OCI-LY7 (cell line): ENCODE results near the gene CTSH. TPM values are rescaled to one million over a fixed set of nuclear protein-coding genes. Genes with fewer than 3 reads are reported as not detected.

Source experiments
- Bru-seq: library from RNA; stranded (reverse); fragments of 400-500 nt; gene quantifications from one replicate; lab custom pipeline; 2021; lab: Mats Ljungman, UMichigan
- BruChase-seq, 2 experiments: library from RNA; stranded (reverse); fragments of 400-500 nt; gene quantifications; one replicate each; lab custom pipeline; 2021; lab: Mats Ljungman, UMichigan
- BruUV-seq: library from RNA; stranded (reverse); fragments of 400-500 nt; replicated peaks from 2 replicates; lab custom pipeline; 2021; lab: Mats Ljungman, UMichigan
- CTCF ChIA-PET: fragments of 300-600 bp; sonication (Branson Sonifier 250); formaldehyde crosslinking; loops from one replicate; lab custom pipeline; 2022; ENCODE audit warnings: antibody characterized with exemption; ENCODE audit not compliant: unreplicated experiment; lab: Charles Lee
- POLR2A ChIA-PET: fragments of 300-600 bp; sonication (Branson Sonifier 250); formaldehyde crosslinking; loops from one replicate; lab custom pipeline; 2022; ENCODE audit warnings: antibody characterized with exemption; lab: Charles Lee
- DNase-seq: peaks from one replicate; pipeline ENCODE4 v3.0.0-alpha.2; 2015; ENCODE audit warnings: low spot score
- H2AFZ ChIP-seq: fragments of 200-600 bp; sonication (generic), shearing (Covaris generic); 2 replicates; pipeline ENCODE4 v1.6.1; 2014; ENCODE audit warnings: mild to moderate bottlenecking, antibody characterized with exemption, low read length, moderate library complexity
- H3K27ac ChIP-seq: fragments of 200-600 bp; sonication (generic); 2 replicates; pipeline ENCODE4 v1.5.1; 2014; ENCODE audit warnings: mixed run types, low read depth, mild to moderate bottlenecking, moderate library complexity, low read length, inconsistent platforms; ENCODE audit not compliant: poor library complexity, severe bottlenecking
- H3K36me3 ChIP-seq: fragments of 200-600 bp; sonication (generic); 2 replicates; pipeline ENCODE4 v1.6.1; 2014; ENCODE audit warnings: mild to moderate bottlenecking, antibody characterized with exemption, low read length, moderate library complexity, mixed read lengths; ENCODE audit not compliant: insufficient read depth
- H3K4me1 ChIP-seq: fragments of 200-600 bp; sonication (generic); 2 replicates; pipeline ENCODE4 v1.5.1; 2014; ENCODE audit warnings: mild to moderate bottlenecking, low read length; ENCODE audit not compliant: insufficient read depth, poor library complexity, severe bottlenecking
- H3K4me2 ChIP-seq: fragments of 200-600 bp; sonication (generic); 2 replicates; pipeline ENCODE4 v1.6.1; 2014; ENCODE audit warnings: mild to moderate bottlenecking, low read length
- H3K4me3 ChIP-seq: fragments of 200-600 bp; sonication (generic); 2 replicates; pipeline ENCODE4 v1.5.1; 2014; ENCODE audit warnings: mild to moderate bottlenecking, low read depth, low read length; ENCODE audit not compliant: poor library complexity, severe bottlenecking
- H3K79me2 ChIP-seq: fragments of 200-600 bp; sonication (generic); 2 replicates; pipeline ENCODE4 v1.6.1; 2016; ENCODE audit warnings: low read depth, mild to moderate bottlenecking, low read length, moderate library complexity, mixed read lengths; ENCODE audit not compliant: insufficient read depth
- H3K9me2 ChIP-seq: fragments of 200-600 bp; sonication (generic); 2 replicates; pipeline ENCODE4 v1.6.1; 2016; ENCODE audit warnings: mild to moderate bottlenecking, low read length, mixed read lengths; ENCODE audit not compliant: insufficient read depth
- H3K9me3 ChIP-seq: fragments of 200-600 bp; sonication (generic); 2 replicates; pipeline ENCODE4 v1.6.1; 2014; ENCODE audit warnings: mild to moderate bottlenecking, mixed run types, low read length, mixed read lengths
- H4K20me1 ChIP-seq: fragments of 200-600 bp; sonication (generic); 2 replicates; pipeline ENCODE4 v1.6.1; 2014; ENCODE audit warnings: mild to moderate bottlenecking, antibody characterized with exemption, low read length, moderate library complexity, mixed read lengths; ENCODE audit not compliant: insufficient read depth
- EZH2phosphoT487 ChIP-seq: fragments of 200-600 bp; sonication (generic); IDR thresholded peaks from 2 replicates; pipeline ENCODE4 v1.6.1; 2018; ENCODE audit warnings: low read depth, borderline replicate concordance, mild to moderate bottlenecking, mixed run types, antibody characterized with exemption, low read length, moderate library complexity, mixed read lengths
- intact Hi-C: fragments of 100-400 bp; cut with micrococcal nuclease; formaldehyde crosslinking; loops from one replicate; pipeline ENCODE4 v1.10.0; 2022; ENCODE audit not compliant: unreplicated experiment
- long read RNA-seq: library from polyadenylated mRNA; stranded (forward); transcript quantifications from one replicate; pipeline ENCODE4 v2.0.0, GENCODE V29; 2022
- total RNA-seq, 2 experiments: library from RNA; depleted of rRNA in 1 of 2; stranded (reverse); fragments of >200 nt in 1 of 2; shearing (Covaris generic) in 1 of 2; gene quantifications; 2 replicates each; pipeline ENCODE4 v1.2.3, GENCODE V29; 2014 to 2022
- TF ChIP-seq, protein P1 (sequence below): fragments of 200-600 bp; sonication (generic); conservative IDR thresholded peaks from 2 replicates; pipeline ENCODE4 v1.5.1; 2014; ENCODE audit warnings: mild to moderate bottlenecking, antibody characterized with exemption, low read length, moderate library complexity, mixed read lengths

The CTSH gene, protein sequence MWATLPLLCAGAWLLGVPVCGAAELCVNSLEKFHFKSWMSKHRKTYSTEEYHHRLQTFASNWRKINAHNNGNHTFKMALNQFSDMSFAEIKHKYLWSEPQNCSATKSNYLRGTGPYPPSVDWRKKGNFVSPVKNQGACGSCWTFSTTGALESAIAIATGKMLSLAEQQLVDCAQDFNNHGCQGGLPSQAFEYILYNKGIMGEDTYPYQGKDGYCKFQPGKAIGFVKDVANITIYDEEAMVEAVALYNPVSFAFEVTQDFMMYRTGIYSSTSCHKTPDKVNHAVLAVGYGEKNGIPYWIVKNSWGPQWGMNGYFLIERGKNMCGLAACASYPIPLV
- total RNA-seq (2014; rRNA removed; shearing (Covaris generic)) = 26.9 and 27.4 TPM in 2 replicates
- 21.1 and 21.5 TPM in 2 replicates for total RNA-seq (2022)
- Bru-seq, nascent RNA = percentile 41 among the genes with signal in this experiment
- percentile 42 among the genes with signal in this experiment for BruChase-seq, experiment 1, labeled RNA remaining after a 6-hour chase
- BruChase-seq, experiment 2, labeled RNA remaining after a 2-hour chase = percentile 39 among the genes with signal in this experiment
- long read RNA-seq, transcript CTSH-201 (12 exons, 2,190 nt) = major isoform, 7 of 17 reads
- long read RNA-seq, partial matches to known transcripts = 1 of 17 reads
- long read RNA-seq, other reads (novel, unspliced or antisense) = 9 of 17 reads

DNA sequence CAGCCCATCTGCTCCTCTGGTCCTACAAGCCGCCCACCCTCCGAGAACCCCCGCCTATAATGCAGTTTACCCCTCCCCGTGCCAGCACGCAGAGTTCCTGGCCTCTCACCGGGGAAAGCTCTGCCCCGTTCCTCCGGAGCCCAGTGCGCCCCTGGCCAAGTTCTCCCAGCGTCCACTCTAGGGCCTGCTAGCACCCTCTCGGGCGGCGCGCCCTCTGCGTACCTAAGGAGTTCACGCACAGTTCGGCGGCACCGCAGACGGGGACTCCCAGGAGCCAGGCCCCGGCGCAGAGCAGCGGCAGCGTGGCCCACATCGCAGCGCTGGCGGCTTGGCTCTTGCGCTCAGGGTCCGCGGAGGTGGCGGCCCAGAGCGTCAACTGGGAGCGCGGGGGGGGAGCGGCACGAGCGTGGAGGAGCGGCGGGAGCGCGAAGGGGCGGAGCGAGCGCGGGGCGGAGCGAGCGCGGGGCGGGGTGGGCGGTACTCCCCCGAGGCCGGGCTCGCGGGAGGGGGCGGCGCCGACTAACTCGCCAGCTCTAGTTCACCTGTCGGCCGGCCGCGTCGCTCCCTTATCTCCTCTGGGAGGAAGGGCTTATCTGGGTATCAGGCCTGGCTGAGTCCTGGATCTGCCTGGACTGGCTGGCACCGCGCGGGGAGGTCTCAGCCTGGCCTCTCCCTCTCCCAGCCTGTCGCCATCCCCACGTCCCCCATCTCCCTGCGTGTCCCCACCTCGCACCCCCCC lies at the start of gene CTSH:
Gene CTSH (minus strand): TSS at position 378 of the 739 bp plus-strand sequence. CDS start 65 bp downstream, at position 313.
- intact Hi-C loops = no loop called here
- Histone ChIP-seq H3K79me2 (no peaks in the 10 kb centered on the region), H2AFZ (peak within 1 kb of the TSS; percentile 42; the same call in 1 of the 2 replicates), H4K20me1 (no peaks in the 10 kb centered on the region), H3K36me3 (no peaks in the 10 kb centered on the region), H3K4me2 (peak within 1 kb of the TSS; percentile 81), H3K9me2 (no peaks in the 10 kb centered on the region), H3K4me3 (peak within 1 kb of the TSS; percentile 66), H3K27ac (no peak within 1 kb of the TSS), H3K9me3 (no peaks in the 10 kb centered on the region), H3K4me1 (peaks cover 16% of the 10 kb centered on the region)
- DNase-seq = peak; percentile 67
- CTCF ChIA-PET = no interaction called here
- TF ChIP-seq, protein P1, sequence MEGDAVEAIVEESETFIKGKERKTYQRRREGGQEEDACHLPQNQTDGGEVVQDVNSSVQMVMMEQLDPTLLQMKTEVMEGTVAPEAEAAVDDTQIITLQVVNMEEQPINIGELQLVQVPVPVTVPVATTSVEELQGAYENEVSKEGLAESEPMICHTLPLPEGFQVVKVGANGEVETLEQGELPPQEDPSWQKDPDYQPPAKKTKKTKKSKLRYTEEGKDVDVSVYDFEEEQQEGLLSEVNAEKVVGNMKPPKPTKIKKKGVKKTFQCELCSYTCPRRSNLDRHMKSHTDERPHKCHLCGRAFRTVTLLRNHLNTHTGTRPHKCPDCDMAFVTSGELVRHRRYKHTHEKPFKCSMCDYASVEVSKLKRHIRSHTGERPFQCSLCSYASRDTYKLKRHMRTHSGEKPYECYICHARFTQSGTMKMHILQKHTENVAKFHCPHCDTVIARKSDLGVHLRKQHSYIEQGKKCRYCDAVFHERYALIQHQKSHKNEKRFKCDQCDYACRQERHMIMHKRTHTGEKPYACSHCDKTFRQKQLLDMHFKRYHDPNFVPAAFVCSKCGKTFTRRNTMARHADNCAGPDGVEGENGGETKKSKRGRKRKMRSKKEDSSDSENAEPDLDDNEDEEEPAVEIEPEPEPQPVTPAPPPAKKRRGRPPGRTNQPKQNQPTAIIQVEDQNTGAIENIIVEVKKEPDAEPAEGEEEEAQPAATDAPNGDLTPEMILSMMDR = no peak
- no peak for TF ChIP-seq EZH2phosphoT487
- POLR2A ChIA-PET = interaction anchor here (0.6 kb wide), 1 partner anchor 41 kb away, joined by 3 read pairs; no protein-coding TSS in a partner anchor
- no TSS peak for BruUV-seq

DNA sequence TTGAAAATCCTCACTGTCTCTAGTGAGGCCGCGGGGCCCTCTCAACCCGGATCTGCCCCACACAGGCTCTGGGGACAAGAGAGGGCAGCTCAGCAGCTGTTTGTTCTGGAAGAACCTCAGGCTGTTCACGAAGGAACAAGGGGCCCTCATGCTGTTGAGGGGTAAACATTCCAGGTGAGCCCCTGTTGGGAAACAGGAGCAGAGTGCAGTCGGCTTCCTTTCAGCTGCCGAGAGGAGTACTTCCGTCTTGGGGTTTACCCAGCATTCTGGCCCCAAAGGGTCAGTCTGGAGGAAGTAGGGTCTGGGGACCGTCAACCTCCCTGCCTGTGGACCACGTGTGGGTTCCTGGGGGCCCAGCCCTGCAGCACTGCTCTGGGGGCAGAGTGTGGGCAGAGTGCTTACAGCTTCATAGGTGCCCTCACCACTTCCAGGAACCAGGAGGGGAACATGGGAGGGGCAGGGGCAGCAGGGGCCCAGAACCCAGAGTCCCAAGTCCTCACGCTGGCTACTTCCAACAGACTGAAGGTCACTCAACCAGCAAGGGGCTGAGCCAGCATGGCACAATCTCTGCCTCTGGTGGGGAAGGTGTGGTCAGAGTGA lies 49.2 kb upstream of the CTSH start:
- Histone ChIP-seq H3K36me3 (no peaks in the 10 kb centered on the region), H4K20me1 (no peaks in the 10 kb centered on the region), H3K27ac (no peak overlapping the region), H3K4me3 (no peak overlapping the region), H3K9me3 (no peaks in the 10 kb centered on the region), H3K4me1 (peaks cover 9% of the 10 kb centered on the region), H3K4me2 (no peak overlapping the region), H3K79me2 (no peaks in the 10 kb centered on the region), H3K9me2 (no peaks in the 10 kb centered on the region), H2AFZ (no peak overlapping the region)
- TF ChIP-seq, protein P1 = no peak
- no peak for TF ChIP-seq EZH2phosphoT487
- no TSS peak for BruUV-seq
- no peak for DNase-seq
- CTCF ChIA-PET = no interaction called here
- POLR2A ChIA-PET = no interaction called here
- intact Hi-C loops = no loop called here
